HG03378 (cell line): ENCODE results near the gene RAD51AP2.
"Not testable (repeated sequence)": the region's sequence is repeated elsewhere in the genome, so short reads cannot be mapped to it uniquely, and the experiment has no call there.

Source experiments
- ATAC-seq: cut with Tn5 transposase; IDR thresholded peaks from one replicate; pipeline ENCODE4 v1.9.1; 2021; ENCODE audit warnings: mild to moderate bottlenecking, moderate library complexity; ENCODE audit not compliant: unreplicated experiment

RAD51AP2 gene

DNA sequence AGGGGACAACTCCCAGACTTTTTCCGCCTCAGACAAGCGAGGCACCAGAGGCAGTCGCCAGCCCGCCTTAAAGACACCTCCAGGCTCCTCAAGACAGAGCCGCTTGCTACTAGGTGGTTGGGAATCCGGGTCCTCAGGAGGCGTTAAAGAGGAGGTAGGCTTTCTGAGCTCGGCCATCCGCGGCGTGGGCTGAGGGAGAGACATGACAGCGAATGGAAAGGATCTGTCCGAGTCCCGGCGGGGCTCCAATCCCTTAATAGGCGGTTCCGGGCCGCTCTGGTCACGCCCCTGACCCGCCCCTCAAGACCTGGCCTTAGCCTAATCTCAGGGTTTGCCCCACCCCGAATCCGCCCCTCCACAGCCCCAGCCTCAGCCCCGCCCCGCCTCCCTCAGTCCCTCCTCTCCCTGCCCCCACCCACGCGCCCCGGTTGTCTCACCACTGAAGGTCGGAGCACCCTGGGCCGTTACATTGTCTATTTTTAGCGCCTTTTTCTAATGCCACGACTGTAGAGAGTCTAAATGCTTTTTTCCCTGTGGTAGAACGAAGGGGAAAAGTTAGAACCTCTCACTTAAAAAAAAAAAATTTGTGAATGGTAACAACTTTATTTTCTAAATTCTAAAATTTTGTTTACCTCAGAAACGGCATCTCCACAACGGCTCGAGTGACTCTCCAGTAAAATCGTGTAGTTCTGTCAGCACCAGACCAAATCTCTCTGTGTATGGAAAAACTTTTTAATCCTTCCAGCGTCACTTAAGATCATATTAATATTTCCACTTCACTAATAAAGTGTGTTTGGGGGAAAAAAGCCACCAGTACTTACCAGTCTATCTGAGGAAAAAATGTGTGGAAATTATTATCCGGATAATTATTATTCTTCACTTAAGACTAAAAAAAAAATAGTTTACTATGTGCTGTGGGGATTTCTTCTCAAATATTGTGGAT is at the start of gene RAD51AP2:
Gene RAD51AP2, minus strand, starts transcription at position 229 of the 943 bp plus-strand sequence. Its CDS starts 25 bp downstream, at position 204.
- ATAC-seq: peak; percentile 73

DNA sequence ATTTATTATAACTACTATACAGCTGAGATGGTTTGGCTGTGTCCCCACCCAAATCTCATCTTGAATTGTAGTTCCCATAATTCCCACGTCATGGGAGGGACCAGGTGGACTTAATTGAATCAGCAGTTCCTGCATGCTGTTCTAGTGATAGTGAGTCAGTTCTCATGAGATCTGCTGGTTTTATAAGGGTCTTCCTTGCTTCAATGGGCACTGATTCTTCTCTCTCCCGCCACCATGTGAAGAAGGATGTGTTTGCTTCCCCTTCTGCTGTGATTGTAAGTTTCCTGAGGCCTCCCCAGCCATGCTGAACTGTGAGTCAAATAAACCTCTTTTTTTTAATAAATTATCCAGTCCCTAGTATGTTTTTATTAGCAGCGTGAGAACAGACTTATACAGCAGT is 47.5 kb upstream of the RAD51AP2 start:
- not testable (repeated sequence) for ATAC-seq

DNA sequence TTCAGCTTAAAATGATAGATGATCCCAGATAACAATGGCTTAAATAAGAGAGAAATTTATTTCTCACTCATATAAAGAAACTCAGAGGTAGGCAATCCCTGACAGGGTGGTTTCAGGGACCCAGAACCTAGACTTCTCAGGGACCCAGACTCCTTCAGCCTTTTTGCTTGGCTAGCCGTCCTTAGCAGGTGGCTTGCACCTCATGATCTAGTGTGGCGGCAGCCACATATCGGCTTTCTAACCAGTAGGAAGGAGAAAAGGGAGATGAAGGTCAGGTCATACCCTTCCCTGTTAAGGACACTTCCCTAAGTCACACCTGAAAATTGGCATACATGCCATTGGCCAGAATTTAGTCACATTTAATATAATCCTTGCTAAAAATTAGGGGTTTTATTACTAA is 40.6 kb upstream of the RAD51AP2 start:
- no peak for ATAC-seq

DNA sequence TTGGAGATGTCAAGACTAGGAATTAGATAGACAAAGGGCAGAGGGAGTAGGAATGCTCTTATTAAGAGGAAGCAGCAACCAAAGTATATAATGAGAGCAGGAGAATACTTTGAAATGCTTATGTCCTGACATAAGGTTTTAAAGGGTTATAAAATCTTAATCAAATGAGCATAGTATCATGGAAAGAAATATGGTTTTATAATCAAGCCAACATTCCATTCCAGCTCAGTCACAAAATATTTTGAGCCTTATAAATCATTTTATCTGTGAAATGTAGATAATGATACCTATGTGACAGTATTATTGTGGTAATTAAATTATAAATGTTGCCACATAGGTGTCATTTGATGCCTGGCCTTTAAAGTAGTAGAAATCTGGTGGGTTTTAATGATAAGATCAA is 39.8 kb upstream of the RAD51AP2 start:
- ATAC-seq: no peak

DNA sequence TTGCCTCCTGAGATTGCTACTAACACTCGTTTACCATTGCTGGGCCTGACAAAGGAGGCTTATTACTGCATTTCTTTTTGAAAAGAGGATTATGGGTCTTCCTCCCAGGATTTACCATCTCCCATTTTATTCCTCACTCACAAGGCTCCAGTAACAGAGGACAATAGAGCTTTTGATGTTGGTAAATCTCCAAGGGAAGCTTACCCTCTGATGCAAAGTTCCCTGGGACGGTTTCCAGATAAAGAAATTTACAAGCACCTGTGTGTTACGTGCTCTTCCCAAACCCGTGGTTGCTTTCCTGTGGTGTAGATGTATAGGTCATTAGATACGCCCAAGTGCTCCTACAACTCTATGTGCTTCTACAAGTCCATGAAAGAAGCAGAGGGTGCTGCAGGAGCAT is 39.4 kb upstream of the RAD51AP2 start:
- no peak for ATAC-seq

DNA sequence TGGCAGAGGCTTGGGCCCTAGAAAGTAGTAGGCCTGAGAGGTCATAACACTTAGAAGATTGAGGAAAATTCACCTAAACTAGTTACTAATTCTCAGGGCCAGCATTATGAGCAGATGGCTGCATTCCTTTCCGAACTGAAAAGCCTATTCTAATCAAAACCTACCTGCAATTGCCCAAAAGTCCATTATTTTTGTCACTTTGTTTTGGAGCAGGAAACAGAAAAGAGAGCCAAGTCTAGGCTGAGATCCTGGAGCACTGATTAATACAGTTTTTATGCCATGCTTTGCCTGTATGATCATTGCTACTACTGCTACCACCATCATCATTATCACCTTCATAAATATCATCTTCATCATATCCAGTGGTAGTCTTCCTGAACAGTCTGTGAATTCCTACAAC is 36.9 kb upstream of the RAD51AP2 start:
- ATAC-seq: no peak

DNA sequence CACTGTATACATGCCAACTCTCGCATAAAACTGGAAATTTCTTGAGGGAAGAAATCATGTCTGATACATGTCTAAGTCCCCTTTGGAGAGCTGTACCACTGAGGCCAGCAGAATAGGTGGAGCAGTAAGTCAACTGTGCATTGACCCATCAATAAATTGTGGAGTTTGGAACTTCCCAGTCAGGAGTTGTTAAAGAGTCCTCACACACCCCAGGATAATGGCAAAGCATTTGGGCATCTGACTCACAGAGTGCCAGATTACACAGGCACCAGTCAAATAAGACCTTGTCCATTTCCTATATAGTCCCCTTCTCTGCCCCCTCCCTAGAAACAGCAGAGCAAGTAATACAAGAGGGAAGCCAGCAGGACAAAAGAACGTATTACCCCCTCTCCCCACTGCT is 32.7 kb upstream of the RAD51AP2 start:
- no peak for ATAC-seq

DNA sequence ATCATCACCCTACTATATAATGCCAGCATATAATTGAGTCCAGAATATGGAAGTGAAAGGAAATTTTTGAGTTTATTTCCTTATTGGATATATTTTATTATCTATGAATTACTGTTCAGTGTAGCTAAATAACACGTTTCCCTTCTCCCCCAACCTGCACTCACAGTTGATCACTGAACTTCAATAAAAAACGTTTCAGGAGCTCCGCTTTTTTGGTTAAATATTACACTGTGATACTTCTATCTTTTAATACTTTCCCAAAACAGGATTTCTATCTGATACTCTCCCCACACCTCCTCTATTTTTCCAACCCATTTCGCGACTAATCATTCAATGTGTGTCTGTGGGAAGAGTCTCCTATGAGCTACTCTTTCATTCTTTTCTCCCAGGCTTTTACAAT is 29.5 kb upstream of the RAD51AP2 start:
- ATAC-seq: no peak

DNA sequence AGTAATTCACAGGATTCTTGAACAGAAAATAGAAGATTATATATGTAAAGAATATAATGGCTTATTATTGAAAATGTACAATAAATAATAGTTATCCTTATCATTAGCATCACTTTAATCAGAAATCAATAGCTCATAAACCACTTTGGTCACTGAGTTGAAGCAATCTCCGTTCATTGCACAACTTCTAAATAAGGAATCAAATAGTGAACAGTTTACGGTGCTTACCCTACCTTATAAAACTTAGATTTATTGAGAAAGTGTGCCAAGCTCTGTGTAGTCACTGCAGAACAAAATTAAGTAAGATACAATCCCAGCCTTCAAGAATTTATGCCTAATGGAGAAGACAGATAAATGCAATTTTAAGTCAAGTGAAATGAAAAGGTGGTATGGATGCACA is 29.0 kb upstream of the RAD51AP2 start:
- ATAC-seq: no peak

DNA sequence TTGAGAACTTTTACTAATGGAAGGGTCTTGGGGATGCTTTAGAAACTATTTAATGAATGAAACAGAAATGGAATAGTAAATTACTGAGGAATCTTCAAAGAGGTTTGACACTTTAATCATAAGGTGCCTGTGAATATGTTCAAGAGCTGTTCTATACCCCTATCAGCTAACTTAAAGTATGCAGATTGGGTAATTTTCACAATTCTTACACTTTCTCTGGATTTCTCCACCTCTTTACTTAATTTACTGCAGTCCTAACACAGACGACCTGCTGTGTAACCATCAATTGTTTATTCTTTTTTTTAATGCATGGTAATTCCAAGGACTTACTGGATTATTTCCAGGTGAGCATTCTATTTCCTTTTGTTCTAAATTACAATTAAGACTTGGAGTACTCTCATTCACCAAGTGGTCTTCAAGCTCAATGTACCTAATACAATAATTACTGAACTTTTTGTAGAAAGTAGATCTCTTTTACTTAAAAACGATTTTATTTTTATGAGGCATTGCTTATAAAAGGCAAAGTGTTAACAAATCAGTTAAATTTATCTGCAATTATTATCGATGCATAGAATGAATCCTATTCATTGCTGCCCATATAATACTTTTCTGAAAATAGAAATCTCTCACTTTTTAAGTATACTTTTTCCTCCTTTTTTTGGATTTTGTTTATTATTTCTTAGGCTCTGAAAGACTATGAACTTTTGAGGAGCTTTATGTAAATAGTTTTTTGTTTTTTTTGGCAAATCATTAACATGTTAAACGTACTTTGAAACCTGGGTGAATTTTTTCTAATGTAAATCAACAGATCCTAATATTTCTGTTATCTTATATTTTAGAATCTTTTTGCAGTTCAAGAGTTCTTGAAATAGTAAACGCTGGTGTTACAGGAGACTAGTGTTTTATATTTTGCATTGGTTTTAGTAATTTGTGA is 27.7 kb upstream of the RAD51AP2 start:
- ATAC-seq: no peak

DNA sequence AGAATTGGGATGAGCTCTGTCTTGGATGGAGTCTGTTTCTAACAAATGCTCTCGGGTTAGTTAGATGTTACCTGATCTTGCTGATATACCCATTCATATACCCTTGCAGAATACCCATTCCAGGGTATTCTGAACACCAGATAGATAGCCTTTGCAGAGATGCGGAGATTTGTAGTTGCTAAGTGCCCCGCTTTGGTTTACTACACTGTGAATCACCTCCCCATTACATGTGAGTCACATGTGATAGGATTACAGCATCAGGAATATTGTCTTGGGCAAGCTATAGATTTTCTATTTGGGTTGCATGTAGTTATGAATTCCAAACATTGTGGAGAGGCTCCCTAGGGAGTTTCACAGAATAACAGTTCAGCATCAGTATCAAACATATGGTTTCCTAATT is 26.0 kb upstream of the RAD51AP2 start:
- ATAC-seq: no peak

DNA sequence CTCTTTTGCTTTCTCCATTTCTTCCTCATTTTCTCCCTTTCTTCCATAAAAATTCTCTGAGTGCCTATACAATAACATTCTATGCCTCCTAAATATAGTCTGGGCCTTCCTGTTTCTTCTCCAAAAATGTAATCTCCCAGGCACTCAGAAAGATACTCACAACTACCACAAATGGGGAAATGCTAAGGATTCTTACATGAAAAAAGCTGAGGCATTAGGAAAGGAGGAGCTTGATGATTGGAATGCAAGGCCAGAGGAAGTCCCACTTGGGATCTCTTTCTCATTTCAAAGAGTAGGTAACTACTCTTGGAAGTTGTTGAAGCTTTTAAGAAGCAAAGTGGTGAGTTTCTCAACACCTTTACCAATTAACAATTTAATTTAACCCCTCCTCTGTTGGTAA is 25.6 kb upstream of the RAD51AP2 start:
- no peak for ATAC-seq

DNA sequence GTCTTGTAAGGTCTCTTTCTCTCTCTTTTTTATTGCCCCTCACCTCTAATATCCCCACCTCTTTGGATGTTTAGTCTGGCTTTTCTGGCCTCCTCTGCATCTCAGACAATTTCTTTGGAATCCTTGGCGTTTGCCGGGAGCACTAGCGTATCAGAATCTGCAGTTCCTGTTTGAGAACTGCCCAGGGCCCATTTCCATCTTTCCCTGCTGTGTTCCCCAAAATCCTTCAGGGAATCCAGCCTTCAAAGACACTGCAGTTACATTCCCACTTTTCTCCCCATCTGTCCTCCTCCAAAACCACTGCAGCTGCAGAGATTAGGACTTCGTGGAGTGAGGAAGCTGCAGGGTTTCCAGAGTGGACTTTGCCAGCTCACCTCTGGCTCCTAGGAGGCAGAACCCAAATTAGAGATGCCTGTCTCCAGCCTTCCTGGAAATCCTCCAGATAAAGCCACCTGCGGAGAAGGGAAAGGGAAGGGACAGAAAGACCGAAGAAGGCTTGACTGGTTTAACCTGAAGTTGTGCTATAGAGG is 25.0 kb upstream of the RAD51AP2 start:
- ATAC-seq: no peak

DNA sequence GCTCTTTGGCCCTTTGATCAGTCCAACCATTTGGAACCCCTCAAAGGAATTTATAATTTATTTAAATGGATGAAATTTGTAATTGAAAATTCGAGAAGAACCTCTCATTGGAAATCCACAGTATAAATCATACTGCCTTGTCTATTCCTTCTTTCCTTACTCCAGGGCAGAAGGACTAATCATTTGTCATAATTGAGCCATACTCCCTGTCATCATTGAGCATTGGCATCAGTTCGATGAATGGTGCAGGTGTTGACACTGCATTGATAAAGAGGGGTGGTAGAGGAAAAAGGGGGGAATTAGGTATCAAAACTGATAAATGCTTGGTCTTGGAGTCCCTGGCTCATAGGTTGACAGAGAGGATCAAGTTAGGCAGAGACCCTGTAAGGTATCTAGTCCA is 24.2 kb upstream of the RAD51AP2 start:
- ATAC-seq: no peak

DNA sequence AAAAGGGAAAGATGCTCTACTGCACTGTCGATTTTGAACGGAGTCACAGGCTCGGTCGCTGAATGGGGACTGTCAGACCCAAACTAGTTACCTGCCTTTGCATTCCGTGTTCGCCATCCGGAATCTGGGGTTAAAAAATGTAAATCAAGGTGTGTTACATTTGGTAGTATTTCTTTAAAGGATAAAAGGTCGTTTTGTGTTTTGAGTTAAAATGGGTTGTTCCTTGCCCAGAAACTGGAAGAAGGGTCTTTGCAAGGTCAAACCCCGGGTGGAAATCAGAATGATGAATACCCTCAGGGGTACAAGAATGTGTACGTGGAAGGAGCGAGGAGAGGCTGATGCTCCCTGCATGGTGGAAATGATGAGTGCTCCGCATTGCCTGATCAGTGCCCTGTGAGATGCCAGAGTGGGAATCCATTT is 23.3 kb upstream of the RAD51AP2 start:
- no peak for ATAC-seq

DNA sequence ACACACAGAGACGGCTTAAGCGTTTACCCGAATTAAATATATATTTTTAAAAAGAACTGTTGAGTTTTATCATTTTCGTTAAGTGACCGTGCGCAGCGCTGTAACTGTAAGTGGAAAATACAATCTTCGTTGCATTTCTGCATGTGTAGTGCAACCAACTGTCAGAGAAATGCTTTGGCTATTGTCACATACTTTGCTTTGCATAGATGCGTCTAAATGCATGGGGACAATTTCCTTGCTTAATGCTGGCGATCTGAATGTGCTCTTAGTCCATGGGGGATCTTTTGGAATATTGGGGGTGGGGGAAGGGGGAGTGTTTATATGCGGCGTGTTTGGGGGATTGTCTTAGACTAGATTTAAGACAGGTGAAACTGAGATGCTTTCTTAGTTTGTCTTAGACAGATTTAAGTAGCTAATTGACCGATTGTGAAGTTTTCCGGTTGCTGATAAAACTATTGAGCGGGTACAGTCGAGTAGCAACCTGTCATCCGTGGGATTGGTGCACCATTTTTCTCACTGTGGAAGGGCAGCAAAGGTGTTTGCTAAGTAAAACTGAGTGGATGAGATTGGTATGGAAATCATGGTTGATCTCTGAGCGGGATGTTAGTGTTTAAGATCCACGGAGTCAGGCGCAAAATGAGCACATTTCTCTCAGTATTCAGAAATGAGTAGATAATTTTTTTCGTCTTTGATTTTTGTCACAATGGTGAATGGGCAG is 22.7 kb upstream of the RAD51AP2 start:
- no peak for ATAC-seq

DNA sequence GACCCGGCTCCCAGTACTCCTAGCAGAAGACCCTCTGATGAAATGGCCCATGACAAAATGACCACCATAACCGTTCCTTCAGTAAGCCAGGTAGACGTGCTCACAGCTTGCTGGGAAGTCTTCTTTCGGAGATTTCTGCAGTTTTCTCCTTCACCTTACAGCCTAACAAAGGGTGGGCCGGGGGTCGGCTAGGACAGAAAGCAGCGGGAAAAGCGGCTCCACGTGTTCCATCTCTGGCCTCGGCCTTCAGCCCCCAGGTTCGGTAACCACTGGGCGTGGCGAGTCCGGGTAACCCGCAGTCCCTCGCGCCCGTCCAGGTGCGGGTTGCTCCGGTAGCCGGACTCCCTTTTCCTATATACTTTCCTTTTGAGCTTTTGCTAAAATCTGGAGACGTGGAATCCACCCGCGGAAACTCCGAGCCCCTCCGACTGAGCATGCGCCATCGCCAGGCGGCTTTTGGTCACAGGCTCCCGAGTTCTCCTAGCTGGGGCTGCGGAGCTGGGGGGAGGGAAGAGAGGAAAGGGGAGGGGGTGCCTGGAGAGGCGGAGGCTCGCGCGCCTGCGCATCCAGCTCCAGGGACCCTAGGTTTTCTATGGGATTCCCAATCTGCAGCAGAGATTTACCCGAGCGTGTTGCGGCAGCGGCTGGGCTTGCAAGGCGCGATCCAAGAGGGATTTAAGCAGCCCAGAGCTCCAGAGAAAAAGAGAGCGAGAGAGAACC is 22.0 kb upstream of the RAD51AP2 start, which contains the start of gene VSNL1:
Gene VSNL1, plus strand, starts transcription at position 604 of the 720 bp plus-strand sequence. CDS start 51,379 bp downstream, outside the sequence.
- no peak for ATAC-seq

DNA sequence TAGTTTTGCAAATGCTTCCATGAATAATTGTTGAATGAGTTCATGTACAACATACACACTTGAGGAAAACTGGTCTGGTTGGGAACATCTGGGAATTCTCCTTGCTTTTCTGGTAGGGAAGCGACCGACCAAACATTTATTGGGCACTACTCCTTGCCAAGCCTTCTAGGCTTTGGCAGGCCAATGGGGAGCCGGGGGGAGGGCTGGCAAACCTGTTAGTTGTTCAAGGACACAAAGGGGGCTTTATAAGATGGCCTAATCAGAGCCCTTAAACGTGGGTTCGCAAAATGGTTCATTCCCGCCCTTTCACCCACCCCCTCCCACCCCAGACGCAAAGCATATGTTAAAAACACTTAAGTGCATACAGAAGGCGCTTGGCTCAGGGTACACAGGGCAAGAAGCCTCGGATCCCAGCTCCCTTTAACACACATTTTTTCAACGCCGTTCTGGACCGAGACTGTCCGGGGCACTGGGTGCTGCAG is 21.4 kb upstream of the RAD51AP2 start:
- ATAC-seq: no peak

DNA sequence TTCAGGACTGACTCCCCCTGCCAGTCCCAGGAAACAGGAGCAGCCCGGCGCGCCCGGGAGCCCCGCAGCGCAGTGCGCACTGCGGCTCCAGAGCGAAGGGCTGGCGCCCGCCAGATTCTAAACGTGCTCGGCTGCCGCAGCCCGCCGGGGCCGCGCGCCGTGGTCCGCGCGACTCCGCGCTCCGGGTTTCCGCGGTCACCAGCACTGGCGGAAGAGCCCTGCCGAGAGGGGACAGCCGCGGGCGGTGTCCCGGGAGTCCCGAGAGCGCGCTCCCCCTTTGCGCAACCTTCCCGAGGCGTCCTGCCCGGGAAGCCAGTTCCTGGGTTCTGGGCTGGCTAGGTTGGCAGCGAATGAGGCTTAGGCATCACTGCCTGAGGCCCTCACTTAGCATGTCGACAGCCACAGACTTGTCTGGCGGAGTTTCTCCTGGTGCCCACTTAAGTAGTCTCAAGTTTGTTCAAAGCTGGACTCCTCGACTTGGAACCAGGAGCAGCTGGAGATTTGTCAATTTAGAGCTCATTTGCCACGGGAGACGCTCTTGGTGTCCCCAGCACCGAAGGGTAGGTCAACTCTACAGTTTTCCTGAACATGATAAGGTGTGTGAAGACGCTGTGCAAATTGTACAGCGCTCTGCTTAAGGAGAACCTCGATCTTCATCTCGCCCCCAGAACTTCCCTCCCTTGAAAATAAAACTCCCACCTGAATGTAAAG is 20.8 kb upstream of the RAD51AP2 start:
- peak; percentile 45 for ATAC-seq
